ENCODE measurements around the gene NUCB1. TPM values are rescaled to one million over a fixed set of nuclear protein-coding genes. Genes with fewer than 3 reads are reported as not detected.
A peak's percentile ranks its signal among the peaks of the same experiment; 100 is the strongest.

NUCB1 gene
- polyA plus RNA-seq, 3 donors, result 80.9 to 178 (median 108) TPM

DNA sequence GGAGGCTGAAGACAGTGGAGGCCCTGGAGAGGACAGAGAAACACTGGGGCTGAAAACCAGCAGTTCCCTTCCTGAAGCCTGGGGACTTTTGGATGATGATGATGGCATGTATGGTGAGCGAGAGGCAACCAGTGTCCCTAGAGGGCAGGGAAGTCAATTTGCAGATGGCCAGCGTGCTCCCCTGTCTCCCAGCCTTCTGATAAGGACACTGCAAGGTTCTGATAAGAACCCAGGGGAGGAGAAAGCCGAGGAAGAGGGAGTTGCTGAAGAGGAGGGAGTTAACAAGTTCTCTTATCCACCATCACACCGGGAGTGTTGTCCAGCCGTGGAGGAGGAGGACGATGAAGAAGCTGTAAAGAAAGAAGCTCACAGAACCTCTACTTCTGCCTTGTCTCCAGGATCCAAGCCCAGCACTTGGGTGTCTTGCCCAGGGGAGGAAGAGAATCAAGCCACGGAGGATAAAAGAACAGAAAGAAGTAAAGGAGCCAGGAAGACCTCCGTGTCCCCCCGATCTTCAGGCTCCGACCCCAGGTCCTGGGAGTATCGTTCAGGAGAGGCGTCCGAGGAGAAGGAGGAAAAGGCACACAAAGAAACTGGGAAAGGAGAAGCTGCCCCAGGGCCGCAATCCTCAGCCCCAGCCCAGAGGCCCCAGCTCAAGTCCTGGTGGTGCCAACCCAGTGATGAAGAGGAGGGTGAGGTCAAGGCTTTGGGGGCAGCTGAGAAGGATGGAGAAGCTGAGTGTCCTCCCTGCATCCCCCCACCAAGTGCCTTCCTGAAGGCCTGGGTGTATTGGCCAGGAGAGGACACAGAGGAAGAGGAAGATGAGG, 26.4 kb upstream of the NUCB1 start:
- H3K27ac ChIP-seq (ENCODE audit: low read depth in 1 of 2, low read length in 2 of 2), result peak overlapping the region; percentile 99 to 100
- WGBS (ENCODE audit: insufficient coverage), result 80% methylated on average over 9 of the region's 14 CpGs
- DNase-seq, result peak in 2 of 3 donors; percentile 37 to 70
- peaks cover 21 to 35% of the 10 kb centered on the region in 2 donors for H3K36me3 ChIP-seq (replicated peaks in 1 of 2; ENCODE audit: control insufficient read depth in 1 of 2, insufficient read depth in 2 of 2, low read length in 2 of 2)
- H3K27me3 ChIP-seq (ENCODE audit: control insufficient read depth in 2 of 2, insufficient read depth in 2 of 2, low read length in 2 of 2), result no peaks in the 10 kb centered on the region
- intact Hi-C loops (cut with micrococcal nuclease), result loop anchor here (2.0 to 10.0 kb wide), 2 partner anchors 93 to 549 kb away; partner anchors contain the start of gene EMP3 (in 1 of the 2)
- no peaks in the 10 kb centered on the region for H3K9me3 ChIP-seq (replicated peaks in 1 of 2; ENCODE audit: control insufficient read depth in 1 of 2, insufficient read depth in 1 of 2, low read length in 2 of 2)
- TF ChIP-seq, protein P1, sequence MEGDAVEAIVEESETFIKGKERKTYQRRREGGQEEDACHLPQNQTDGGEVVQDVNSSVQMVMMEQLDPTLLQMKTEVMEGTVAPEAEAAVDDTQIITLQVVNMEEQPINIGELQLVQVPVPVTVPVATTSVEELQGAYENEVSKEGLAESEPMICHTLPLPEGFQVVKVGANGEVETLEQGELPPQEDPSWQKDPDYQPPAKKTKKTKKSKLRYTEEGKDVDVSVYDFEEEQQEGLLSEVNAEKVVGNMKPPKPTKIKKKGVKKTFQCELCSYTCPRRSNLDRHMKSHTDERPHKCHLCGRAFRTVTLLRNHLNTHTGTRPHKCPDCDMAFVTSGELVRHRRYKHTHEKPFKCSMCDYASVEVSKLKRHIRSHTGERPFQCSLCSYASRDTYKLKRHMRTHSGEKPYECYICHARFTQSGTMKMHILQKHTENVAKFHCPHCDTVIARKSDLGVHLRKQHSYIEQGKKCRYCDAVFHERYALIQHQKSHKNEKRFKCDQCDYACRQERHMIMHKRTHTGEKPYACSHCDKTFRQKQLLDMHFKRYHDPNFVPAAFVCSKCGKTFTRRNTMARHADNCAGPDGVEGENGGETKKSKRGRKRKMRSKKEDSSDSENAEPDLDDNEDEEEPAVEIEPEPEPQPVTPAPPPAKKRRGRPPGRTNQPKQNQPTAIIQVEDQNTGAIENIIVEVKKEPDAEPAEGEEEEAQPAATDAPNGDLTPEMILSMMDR (IDR thresholded peaks at IDR 0.05), result no peak
- peaks cover 63% of the 10 kb centered on the region for H4K20me1 ChIP-seq (ENCODE audit: insufficient read depth, low read length)
- Mint-ChIP-seq H3K9me3 (peaks cover 5 to 16% (median 8%) of the 10 kb centered on the region in 7 donors), H3K27ac (peak overlapping the region; percentile 99 to 100 (median 100)), H3K4me1 (peaks cover 40% of the 10 kb centered on the region), H3K27me3 (ENCODE audit: low read depth in 3 of 3) (peaks cover 0 to 15% (median 5%) of the 10 kb centered on the region in 3 donors), H3K4me3 (peak overlapping the region; percentile 98), H3K36me3 (peaks cover 44 to 63% of the 10 kb centered on the region in 2 donors)
- H2AFZ ChIP-seq (ENCODE audit: insufficient read depth, low read depth, low read length, poor library complexity, severe bottlenecking), result no peak overlapping the region
- H3K9ac ChIP-seq (ENCODE audit: insufficient read depth, low read length, poor library complexity, severe bottlenecking), result peak overlapping the region; percentile 100
- H3K79me2 ChIP-seq (ENCODE audit: insufficient read depth, low read length), result peaks cover 39% of the 10 kb centered on the region
- peak overlapping the region; percentile 83 to 100 (median 90) for H3K4me3 ChIP-seq (replicated peaks in 1 of 3; ENCODE audit: low read depth in 2 of 3, low read length in 3 of 3)
- H3K4me1 ChIP-seq (ENCODE audit: control insufficient read depth in 1 of 2, insufficient read depth in 2 of 2, low read length in 2 of 2), result peaks cover 39 to 42% of the 10 kb centered on the region in 2 donors
- H3K4me2 ChIP-seq (replicated peaks; ENCODE audit: extremely low read depth, low read length, poor library complexity, severe bottlenecking), result peak overlapping the region; percentile 86

DNA sequence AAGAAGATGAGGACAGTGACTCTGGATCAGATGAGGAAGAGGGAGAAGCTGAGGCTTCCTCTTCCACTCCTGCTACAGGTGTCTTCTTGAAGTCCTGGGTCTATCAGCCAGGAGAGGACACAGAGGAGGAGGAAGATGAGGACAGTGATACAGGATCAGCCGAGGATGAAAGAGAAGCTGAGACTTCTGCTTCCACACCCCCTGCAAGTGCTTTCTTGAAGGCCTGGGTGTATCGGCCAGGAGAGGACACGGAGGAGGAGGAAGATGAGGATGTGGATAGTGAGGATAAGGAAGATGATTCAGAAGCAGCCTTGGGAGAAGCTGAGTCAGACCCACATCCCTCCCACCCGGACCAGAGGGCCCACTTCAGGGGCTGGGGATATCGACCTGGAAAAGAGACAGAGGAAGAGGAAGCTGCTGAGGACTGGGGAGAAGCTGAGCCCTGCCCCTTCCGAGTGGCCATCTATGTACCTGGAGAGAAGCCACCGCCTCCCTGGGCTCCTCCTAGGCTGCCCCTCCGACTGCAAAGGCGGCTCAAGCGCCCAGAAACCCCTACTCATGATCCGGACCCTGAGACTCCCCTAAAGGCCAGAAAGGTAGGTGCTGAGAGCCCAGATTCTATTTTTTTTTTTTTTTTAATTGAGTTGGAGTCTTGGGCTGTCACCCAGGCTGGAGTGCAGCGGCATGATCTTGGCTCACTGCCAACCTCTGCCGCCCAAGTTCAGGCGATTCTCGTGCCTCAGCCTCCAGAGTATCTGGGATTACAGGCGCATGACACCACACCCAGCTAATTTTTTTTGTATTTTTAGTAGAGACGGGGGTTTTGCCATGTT, 25.6 kb upstream of the NUCB1 start:
- H3K27me3 Mint-ChIP-seq (ENCODE audit: low read depth in 3 of 3), result peaks cover 0 to 15% (median 5%) of the 10 kb centered on the region in 3 donors
- Histone ChIP-seq H3K36me3 (replicated peaks in 1 of 2; ENCODE audit: control insufficient read depth in 1 of 2, insufficient read depth in 2 of 2, low read length in 2 of 2) (peaks cover 21 to 37% of the 10 kb centered on the region in 2 donors), H3K4me2 (replicated peaks; ENCODE audit: extremely low read depth, low read length, poor library complexity, severe bottlenecking) (peak overlapping the region; percentile 86), H2AFZ (ENCODE audit: insufficient read depth, low read depth, low read length, poor library complexity, severe bottlenecking) (no peak overlapping the region), H4K20me1 (ENCODE audit: insufficient read depth, low read length) (peaks cover 72% of the 10 kb centered on the region), H3K27ac (ENCODE audit: low read depth in 1 of 2, low read length in 2 of 2) (peak overlapping the region; percentile 99 to 100), H3K9me3 (replicated peaks in 1 of 2; ENCODE audit: control insufficient read depth in 1 of 2, insufficient read depth in 1 of 2, low read length in 2 of 2) (no peaks in the 10 kb centered on the region), H3K79me2 (ENCODE audit: insufficient read depth, low read length) (peaks cover 39% of the 10 kb centered on the region), H3K4me3 (replicated peaks in 1 of 3; ENCODE audit: low read depth in 2 of 3, low read length in 3 of 3) (peak overlapping the region; percentile 83 to 100 (median 90)), H3K27me3 (ENCODE audit: control insufficient read depth in 2 of 2, insufficient read depth in 2 of 2, low read length in 2 of 2) (no peaks in the 10 kb centered on the region), H3K9ac (ENCODE audit: insufficient read depth, low read length, poor library complexity, severe bottlenecking) (peak overlapping the region; percentile 100), H3K4me1 (ENCODE audit: control insufficient read depth in 1 of 2, insufficient read depth in 2 of 2, low read length in 2 of 2) (peaks cover 39 to 42% of the 10 kb centered on the region in 2 donors)
- intact Hi-C loops (cut with micrococcal nuclease), result loop anchor here (2.0 to 10.0 kb wide), 2 partner anchors 92 to 550 kb away; partner anchors contain the start of gene EMP3 (in 1 of the 2)
- H3K4me1 Mint-ChIP-seq, result peaks cover 41% of the 10 kb centered on the region
- peaks cover 45 to 65% of the 10 kb centered on the region in 2 donors for H3K36me3 Mint-ChIP-seq
- peak overlapping the region; percentile 99 to 100 (median 100) for H3K27ac Mint-ChIP-seq
- TF ChIP-seq, protein P1 (IDR thresholded peaks at IDR 0.05), result no peak
- WGBS (ENCODE audit: insufficient coverage), result 13% methylated on average over 3 of the region's 17 CpGs
- DNase-seq, result peak; percentile 82 to 87 (median 83)
- H3K9me3 Mint-ChIP-seq, result peaks cover 5 to 16% (median 8%) of the 10 kb centered on the region in 7 donors
- peak overlapping the region; percentile 98 for H3K4me3 Mint-ChIP-seq
